Breast epithelium (tissue), 4 donors: Measurements from ENCODE around the gene SGPL1. TPM values are rescaled to one million over a fixed set of nuclear protein-coding genes. Genes with fewer than 3 reads are reported as not detected.

Source experiments
- DNase-seq, 2 donors: peaks; one replicate each; pipeline ENCODE4 v3.0.0-alpha.2; 2019; ENCODE audit warnings: low spot score in 2 of 2
- H3K27ac ChIP-seq, 2 donors: fragments of 200-600 bp; sonication (generic) in 1 of 2; one replicate each; pipeline ENCODE4 v1.5.1; 2016 to 2019; ENCODE audit warnings: mild to moderate bottlenecking in 1 of 2
- H3K27me3 ChIP-seq, 2 donors: fragments of 200-600 bp; sonication (generic) in 1 of 2; one replicate each; pipeline versions ENCODE4 v1.5.1 to v1.6.0; 2017 to 2019; ENCODE audit warnings: control low read depth in 1 of 2, mild to moderate bottlenecking in 1 of 2
- H3K36me3 ChIP-seq: fragments of 200-600 bp; one replicate; pipeline ENCODE4 v1.5.1; 2019
- H3K4me1 ChIP-seq, 2 donors: fragments of 200-600 bp; sonication (generic); one replicate each; pipeline ENCODE4 v1.5.1; 2016 to 2019; ENCODE audit warnings: control low read depth in 1 of 2
- H3K4me3 ChIP-seq, 3 donors: fragments of 200-600 bp; sonication (generic); 1 replicate in 2 of 3; 2 replicates in 1 of 3; pipeline ENCODE4 v1.5.1; 2016 to 2019; ENCODE audit warnings: mild to moderate bottlenecking in 3 of 3, moderate library complexity in 2 of 3
- H3K9me3 ChIP-seq, 2 donors: fragments of 200-600 bp; sonication (generic) in 1 of 2; one replicate each; pipeline ENCODE4 v1.5.1; 2016 to 2019; ENCODE audit warnings: control low read depth in 1 of 2
- POLR2A ChIP-seq: fragments of 450-650 bp; IDR thresholded peaks from one replicate; pipeline ENCODE4 v1.6.1; 2016; ENCODE audit warnings: antibody characterized with exemption, mild to moderate bottlenecking, moderate library complexity
- POLR2AphosphoS5 ChIP-seq, 3 donors: sonication (generic); formaldehyde crosslinking; IDR thresholded peaks; one replicate each; pipeline ENCODE4 v1.6.1; 2017; ENCODE audit warnings: antibody characterized with exemption in 3 of 3
- intact Hi-C: fragments of 100-400 bp; cut with DNase I; formaldehyde crosslinking; loops from one replicate; pipeline ENCODE4 v1.15.1; 2023; ENCODE audit warnings: low total_unique reads
- total RNA-seq, 3 donors: library from RNA; depleted of rRNA; stranded (reverse); fragments of >200 nt; gene quantifications; one replicate each; pipeline ENCODE4 v1.1.0, GENCODE V29; 2016
- TF ChIP-seq, protein P1 (sequence below), 3 donors: fragments of 450-650 bp; IDR thresholded peaks; one replicate each; pipeline ENCODE4 v1.5.1; 2016 to 2017; ENCODE audit warnings: antibody characterized with exemption in 3 of 3, mild to moderate bottlenecking in 3 of 3, moderate library complexity in 3 of 3

The SGPL1 gene
- total RNA-seq, 3 donors from 2014 or later: 31.0 to 52.2 (median 36.4) TPM

DNA sequence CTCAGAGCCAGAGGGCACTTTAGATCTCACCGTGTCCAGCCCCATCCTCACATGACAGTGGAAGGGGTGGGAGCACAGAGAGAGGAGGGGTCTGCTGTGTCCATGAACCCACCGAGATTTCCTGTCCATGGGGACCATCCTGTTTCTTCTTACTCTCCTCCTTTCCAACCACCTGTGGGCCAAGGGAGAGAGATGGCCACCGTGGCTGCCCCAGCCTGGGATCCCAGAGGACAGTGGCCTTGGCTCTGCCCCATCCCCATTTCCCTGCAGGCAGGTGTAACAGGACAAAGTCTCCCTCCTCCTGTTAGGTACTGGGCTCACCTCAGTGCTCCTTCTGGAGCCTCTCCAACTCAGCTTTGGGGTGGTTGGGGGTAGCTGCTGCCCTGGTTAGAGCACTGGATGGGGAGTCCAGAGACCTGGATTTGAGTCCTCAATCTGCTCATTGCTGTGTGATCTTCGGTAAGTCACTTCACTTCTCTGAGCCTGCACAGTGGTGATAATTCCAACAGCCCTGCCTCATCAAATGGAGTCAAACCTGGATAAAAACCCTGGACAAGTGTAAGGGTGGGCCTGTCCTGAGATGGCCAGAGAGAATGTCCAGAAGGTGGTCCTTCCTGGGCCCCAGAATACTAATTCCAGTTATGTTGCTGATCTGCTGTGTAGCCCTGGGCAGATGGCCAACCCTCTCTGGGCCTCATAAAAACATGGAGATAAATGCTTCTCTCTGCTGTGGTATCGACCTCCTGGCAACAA lies 90.5 kb downstream of the SGPL1 start:
- no peak overlapping the region for H3K4me3 ChIP-seq
- H3K27me3 ChIP-seq: no peaks in the 10 kb centered on the region
- no peaks in the 10 kb centered on the region for H3K9me3 ChIP-seq
- no peaks in the 10 kb centered on the region for H3K4me1 ChIP-seq
- intact Hi-C loops: no loop called here
- no peaks in the 10 kb centered on the region for H3K36me3 ChIP-seq
- TF ChIP-seq, protein P1, sequence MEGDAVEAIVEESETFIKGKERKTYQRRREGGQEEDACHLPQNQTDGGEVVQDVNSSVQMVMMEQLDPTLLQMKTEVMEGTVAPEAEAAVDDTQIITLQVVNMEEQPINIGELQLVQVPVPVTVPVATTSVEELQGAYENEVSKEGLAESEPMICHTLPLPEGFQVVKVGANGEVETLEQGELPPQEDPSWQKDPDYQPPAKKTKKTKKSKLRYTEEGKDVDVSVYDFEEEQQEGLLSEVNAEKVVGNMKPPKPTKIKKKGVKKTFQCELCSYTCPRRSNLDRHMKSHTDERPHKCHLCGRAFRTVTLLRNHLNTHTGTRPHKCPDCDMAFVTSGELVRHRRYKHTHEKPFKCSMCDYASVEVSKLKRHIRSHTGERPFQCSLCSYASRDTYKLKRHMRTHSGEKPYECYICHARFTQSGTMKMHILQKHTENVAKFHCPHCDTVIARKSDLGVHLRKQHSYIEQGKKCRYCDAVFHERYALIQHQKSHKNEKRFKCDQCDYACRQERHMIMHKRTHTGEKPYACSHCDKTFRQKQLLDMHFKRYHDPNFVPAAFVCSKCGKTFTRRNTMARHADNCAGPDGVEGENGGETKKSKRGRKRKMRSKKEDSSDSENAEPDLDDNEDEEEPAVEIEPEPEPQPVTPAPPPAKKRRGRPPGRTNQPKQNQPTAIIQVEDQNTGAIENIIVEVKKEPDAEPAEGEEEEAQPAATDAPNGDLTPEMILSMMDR (IDR thresholded peaks at IDR 0.05): no peak
- no peak for DNase-seq
- no peak overlapping the region for H3K27ac ChIP-seq

DNA sequence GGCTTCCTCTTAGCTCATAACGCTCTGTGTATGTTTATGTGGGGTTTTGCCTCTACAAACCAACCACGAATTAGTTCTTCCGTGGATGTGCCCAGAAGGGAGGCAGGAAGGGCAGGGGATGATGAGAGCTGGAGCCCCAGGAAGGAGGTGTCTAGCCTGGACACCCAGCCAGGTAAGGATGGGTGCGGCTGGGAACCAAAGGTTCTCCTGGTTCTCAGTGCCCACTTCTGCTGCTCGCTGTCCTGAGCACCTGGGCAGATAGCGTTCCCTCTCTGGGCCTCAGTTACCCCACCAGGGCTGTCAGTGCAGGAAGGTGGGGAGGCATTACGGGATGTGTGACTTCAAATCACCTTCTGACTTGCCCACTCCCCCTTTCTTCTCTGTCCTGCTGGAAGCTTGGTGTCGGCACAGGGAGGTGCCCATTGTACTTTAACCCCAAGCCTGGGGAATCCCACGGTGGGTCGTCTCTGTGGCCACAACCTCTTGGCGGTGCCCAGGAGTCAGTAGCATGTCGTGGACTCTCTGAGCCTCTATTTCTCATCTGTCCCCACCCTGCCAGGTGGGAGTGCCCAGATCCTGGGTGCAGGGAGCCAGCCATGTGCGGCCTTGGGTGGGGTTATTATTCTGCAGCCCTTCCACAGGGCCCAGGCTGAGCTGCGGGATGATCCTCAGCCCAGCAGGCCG lies 91.3 kb downstream of the SGPL1 start:
- DNase-seq: no peak
- no peaks in the 10 kb centered on the region for H3K4me1 ChIP-seq
- intact Hi-C loops: no loop called here
- H3K36me3 ChIP-seq: no peaks in the 10 kb centered on the region
- no peak overlapping the region for H3K4me3 ChIP-seq
- TF ChIP-seq POLR2AphosphoS5 (IDR thresholded peaks at IDR 0.05) (no peak), POLR2A (no peak)
- TF ChIP-seq, protein P1 (IDR thresholded peaks at IDR 0.05): no peak
- H3K27ac ChIP-seq: no peak overlapping the region
- H3K27me3 ChIP-seq: no peaks in the 10 kb centered on the region
- H3K9me3 ChIP-seq: no peaks in the 10 kb centered on the region

DNA sequence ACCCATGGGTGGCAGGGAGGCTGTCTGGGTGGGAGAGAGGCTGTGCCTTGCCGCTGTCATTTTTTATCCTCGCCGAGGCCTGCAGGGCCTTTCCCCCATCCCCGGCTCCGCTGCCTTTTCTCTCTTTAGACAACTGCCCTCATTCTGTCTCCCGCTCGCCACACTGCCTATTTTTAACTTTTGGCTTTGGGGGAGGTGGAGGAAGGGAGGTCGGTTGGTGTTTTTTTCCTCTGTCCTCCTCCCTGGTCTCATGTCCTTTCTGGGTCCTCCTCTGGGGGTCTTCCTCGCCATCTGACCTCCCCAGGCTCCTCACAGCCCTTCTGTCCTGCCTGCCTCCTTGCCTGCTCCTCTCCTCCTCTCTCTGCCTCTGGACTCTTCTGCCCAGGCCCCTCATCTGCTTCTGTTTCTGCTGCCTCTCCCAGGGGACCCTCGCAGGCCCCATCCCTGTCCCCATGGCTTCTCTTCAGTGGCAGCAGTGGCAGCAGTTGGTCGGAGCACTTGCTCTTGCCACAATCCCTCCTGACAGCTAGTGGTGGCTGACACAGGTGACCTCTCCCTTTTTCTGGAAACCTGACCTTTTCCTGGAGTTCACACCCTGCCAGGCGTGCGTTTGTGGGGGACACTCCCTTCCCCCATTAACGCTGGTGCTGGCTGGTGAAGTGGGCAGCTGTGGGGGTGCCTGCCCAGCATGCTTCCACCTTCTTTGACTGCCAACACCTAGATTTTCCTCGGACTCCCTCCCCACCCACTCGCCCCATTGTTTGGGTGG lies 92.1 kb downstream of the SGPL1 start:
- intact Hi-C loops: no loop called here
- Histone ChIP-seq H3K9me3 (no peaks in the 10 kb centered on the region), H3K27ac (no peak overlapping the region), H3K27me3 (no peaks in the 10 kb centered on the region), H3K4me3 (no peak overlapping the region), H3K36me3 (no peaks in the 10 kb centered on the region), H3K4me1 (no peaks in the 10 kb centered on the region)
- TF ChIP-seq POLR2AphosphoS5 (IDR thresholded peaks at IDR 0.05) (no peak), POLR2A (no peak)
- TF ChIP-seq, protein P1 (IDR thresholded peaks at IDR 0.05): no peak
- DNase-seq: no peak

DNA sequence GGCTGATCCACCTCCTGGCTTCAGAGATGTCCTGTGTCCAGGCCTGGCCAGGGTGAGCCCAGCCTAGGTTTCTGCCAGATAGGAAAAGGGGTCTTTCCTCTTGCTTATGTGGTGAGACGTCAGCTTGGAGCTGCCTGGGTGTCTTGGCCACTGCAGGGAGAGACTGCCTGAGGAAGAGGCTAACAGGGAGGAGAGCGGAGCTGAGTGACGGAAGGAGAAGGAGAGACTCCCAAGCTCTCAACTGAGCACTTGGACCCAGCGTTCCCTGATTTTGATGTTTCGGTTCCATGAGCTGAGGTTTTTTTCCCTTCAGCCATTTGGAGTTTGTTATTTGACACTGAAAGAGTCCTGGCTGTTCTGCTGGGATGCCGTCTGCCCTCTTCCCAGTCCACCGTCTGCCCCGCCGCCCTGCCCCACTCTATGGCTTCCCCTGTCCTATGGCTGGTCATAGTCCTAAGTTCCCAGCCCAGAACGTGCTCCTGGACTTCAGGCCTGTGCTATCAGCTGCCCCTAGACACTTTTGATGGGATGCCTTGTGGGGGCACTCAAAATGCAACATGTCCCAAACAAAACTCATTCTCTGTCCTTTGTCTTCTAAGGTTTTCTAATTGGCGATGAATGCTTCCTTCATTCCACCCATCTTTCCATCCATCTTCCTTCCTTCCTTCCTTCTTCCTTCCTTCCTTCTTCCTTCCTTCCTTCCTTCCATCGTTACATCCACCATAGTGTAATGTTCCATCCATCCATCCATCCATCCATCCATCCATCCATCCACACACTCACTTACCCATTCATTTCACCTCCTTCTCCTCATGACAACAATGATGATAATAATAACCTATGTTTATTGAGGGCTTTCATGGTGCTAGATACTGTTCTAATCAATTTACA lies 92.9 kb downstream of the SGPL1 start:
- no peaks in the 10 kb centered on the region for H3K27me3 ChIP-seq
- no peaks in the 10 kb centered on the region for H3K4me1 ChIP-seq
- no peak for TF ChIP-seq POLR2A
- no peak for TF ChIP-seq POLR2AphosphoS5 (IDR thresholded peaks at IDR 0.05)
- TF ChIP-seq, protein P1 (IDR thresholded peaks at IDR 0.05): no peak
- DNase-seq: no peak
- no peak overlapping the region for H3K4me3 ChIP-seq
- intact Hi-C loops: no loop called here
- no peaks in the 10 kb centered on the region for H3K9me3 ChIP-seq
- no peak overlapping the region for H3K27ac ChIP-seq
- H3K36me3 ChIP-seq: no peaks in the 10 kb centered on the region
